ENCODE data around the gene PSORS1C1.

The PSORS1C1 gene

DNA sequence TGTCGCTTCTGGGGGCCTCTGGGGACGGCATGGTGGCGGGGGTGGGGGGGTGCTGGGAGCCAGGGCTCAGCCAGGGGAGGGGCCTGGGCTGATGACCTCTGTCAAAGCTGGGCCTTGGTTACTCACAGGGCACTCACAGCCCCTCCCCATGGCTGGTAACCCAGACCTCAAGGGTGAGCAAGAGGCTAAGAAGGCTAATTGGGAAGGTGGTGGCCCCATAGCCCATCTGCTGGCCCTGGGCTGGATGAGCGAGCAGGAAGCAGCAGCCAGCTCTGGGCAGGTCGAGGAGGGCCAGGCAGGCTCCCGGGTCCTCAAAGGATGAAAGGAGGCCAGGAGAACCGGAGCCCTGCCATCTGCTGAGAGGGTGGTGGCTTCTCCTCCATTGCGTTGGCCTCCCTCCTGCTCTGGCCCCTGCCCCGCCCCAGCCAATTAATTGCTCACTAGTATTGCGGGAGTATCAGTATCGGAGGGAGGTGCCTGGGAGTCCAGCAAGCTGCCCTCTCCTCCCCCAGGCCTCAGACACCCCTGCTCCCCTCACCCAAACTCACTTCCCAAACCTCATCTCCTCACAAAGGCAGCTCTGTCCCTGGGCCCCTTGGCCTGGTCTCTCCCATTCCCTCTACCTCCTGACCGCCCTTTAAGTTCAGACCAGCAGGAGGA is 6.7 kb downstream of the PSORS1C1 start:
- H3K27ac ChIP-seq, result no peak overlapping the region
- TF ChIP-seq, protein P1, sequence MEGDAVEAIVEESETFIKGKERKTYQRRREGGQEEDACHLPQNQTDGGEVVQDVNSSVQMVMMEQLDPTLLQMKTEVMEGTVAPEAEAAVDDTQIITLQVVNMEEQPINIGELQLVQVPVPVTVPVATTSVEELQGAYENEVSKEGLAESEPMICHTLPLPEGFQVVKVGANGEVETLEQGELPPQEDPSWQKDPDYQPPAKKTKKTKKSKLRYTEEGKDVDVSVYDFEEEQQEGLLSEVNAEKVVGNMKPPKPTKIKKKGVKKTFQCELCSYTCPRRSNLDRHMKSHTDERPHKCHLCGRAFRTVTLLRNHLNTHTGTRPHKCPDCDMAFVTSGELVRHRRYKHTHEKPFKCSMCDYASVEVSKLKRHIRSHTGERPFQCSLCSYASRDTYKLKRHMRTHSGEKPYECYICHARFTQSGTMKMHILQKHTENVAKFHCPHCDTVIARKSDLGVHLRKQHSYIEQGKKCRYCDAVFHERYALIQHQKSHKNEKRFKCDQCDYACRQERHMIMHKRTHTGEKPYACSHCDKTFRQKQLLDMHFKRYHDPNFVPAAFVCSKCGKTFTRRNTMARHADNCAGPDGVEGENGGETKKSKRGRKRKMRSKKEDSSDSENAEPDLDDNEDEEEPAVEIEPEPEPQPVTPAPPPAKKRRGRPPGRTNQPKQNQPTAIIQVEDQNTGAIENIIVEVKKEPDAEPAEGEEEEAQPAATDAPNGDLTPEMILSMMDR (conservative IDR thresholded peaks at IDR 0.05), result no peak
- no peak for TF ChIP-seq ZFX (IDR thresholded peaks at IDR 0.05)

DNA sequence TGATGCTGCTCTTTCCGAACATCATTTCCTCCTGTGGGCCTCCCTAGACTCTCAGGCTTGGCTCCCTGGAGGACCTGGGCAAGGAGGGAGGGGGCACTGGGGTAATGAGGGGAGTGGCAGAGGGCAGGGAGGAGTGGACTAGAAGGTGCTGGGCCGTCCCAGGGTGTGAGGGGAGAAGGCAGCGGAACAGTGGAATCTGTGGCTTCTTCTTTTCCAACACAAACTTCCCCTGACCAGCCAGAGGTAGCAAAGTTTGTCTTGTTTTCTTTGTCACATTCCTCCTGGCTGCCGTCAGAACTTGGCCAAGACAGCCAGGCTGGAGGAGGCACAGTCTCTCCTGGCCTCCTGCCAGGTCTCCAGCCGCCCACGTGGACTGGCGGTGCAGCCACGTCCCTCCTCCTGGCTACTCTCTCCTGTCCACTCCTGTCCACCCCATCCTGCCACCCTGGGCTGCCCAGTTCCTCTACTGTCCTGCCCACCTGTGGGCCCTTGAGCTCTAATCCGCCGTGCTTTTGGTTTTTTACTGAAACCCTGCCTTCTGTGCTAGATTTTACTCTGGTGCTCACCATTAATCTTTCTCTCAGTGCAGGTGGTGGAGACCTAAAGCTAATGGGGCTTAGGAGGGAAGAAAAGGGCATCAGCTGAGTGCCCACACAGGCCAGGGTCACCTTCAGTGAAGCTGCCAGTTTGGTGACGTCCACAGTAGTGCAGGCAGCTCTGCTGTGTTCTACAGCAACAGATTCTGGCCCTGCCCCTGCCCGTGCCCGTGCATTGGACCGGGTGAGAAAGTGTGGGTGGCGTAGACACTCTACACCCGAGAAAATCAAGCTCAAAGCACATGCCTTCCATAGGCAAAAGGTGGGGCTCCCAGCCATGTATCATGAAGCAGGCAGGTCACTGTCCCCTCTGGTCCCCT is 8.4 kb downstream of the PSORS1C1 start:
- no peak for TF ChIP-seq ZFX (IDR thresholded peaks at IDR 0.05)
- TF ChIP-seq, protein P1 (conservative IDR thresholded peaks at IDR 0.05), result no peak
- peak overlapping the region; percentile 16 for H3K27ac ChIP-seq

DNA sequence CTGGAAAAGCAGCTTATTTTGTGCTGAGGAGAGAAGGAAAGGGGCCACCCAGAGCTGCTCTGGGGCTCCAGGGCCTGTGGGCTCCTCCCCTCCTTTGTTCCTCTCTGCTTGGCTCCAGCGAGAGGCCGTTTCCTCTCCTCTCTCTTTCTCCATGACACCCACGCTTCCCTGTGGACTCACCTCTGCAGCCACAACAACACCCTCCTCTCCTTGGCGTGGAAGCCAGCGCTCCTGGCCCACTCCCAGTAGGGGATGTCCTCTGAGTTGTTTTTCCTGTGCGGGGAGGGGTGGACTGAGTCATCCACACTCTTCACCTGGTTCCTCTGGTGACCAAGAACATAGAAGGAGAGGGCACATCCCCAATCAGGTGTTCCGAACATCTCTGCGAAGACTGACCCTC is 10.6 kb downstream of the PSORS1C1 start:
- peak overlapping the region; percentile 32 for H3K27ac ChIP-seq
- TF ChIP-seq, protein P1 (conservative IDR thresholded peaks at IDR 0.05), result no peak
- TF ChIP-seq ZFX (IDR thresholded peaks at IDR 0.05), result no peak

DNA sequence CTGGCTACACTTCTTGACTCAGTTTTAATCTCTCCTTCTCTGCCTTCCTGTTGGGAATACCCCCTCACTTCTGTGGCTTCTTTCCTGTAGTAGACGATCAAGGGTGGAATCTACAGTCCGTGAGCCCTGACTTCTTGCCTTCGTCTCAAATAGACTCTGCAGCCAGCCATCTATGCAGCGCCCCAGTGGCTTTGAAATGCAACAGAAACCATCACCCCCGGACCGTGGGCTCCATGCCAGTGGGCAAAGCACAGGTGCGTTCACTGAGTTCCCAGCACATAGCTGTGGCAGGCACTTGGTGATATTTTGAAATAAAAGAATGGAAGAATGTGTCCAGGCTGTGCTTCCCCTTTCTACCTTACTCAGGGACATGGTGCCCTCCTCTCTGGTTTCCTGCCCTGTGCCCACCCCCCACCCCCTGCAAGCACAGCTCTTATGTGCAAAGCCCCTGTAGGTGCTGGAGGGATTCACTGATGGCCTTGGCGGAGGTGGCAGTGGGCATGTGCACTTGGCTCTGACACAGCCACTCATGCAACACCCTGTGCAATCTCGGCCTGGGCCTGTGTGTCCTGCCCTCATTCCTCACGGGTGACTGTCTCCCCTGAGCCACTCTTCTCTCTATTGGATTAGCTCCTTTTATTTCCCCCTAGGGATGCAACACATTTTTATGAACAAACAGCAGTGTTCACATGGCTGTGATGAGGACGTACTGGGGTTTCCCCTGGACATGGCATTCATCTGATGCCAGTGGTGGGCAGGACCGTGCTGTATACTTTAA is 11.2 kb downstream of the PSORS1C1 start:
- H3K27ac ChIP-seq, result peak overlapping the region; percentile 32
- no peak for TF ChIP-seq ZFX (IDR thresholded peaks at IDR 0.05)
- TF ChIP-seq, protein P1 (conservative IDR thresholded peaks at IDR 0.05), result no peak

DNA sequence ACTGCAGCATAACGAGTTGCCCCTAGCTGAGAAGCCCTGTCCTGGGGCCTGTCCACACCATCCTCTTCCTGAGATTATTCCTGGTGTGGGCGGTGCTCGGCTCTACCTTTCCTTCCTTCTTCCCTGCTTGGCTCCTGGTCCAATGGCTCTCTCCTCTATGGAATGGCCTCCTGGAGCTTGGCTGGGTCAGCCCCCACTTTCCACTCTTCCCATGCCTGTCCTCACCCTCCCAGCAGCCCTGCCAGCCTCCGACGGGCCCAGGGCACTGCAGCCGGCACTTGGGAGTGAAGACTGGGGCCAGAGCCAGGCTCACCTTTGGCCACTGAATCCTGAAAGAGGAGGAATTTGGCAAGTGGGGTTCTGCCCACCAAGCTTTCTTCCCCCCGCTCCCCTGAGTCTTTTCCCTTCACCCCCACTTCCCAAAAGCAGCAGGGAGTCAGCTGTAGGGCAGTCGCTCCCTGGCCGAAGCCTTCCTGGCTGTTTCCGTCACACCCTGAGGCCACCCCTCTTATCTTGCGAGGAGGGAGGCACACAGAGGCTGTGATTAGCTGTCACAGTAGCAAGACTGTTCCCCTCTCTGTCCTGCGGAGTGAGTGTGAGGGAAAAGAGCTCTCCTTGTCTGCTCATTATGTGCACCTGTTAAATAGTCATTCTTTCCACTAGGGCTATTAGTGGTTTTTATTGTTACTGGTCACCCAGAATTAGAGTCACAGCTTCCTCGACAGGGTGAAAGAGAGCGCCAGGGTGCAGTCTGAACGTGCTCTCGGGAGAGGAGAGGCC is 12.0 kb downstream of the PSORS1C1 start:
- no peak overlapping the region for H3K27ac ChIP-seq
- TF ChIP-seq, protein P1 (conservative IDR thresholded peaks at IDR 0.05), result no peak
- TF ChIP-seq ZFX (IDR thresholded peaks at IDR 0.05), result no peak

DNA sequence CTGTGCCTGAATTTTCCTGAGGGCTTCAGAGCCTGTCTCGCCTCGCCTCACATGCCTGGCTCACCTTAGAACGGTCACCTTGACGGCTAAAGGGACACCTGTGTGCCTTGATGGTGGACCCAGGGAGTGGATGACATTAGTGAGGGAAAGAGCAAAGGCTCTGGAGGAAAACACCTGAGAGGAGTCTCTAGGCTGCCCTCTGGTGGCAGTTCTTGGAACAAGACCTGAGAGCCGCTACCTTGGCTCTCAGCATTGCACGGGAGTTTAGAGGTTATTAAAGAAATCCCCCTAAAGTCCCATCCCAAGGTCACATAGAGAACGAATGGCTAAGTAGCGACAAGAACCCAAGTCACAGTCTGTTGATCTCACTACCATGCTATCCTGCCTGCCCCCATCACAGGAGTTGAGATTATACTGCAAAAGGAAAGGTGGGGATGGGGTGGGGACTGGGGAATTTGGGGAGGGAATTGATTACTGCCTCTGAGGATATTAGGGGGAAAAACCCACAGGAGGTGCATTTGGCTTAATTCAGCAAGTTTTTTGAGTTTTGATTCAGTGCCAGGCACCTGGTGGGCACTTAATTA is 13.6 kb downstream of the PSORS1C1 start:
- H3K27ac ChIP-seq, result no peak overlapping the region
- no peak for TF ChIP-seq ZFX (IDR thresholded peaks at IDR 0.05)
- TF ChIP-seq, protein P1 (conservative IDR thresholded peaks at IDR 0.05), result peak; percentile 94
